H1 (cell line): Measurements from ENCODE around the gene PTMS. TPM values are rescaled to one million over a fixed set of nuclear protein-coding genes. Genes with fewer than 3 reads are reported as not detected.

Experiments
- CHD1 ChIP-seq: IDR thresholded peaks from 2 replicates; pipeline ENCODE4 v1.6.1; 2012; ENCODE audit warnings: low read depth, low read length, improper control_type of control experiment
- EZH2 ChIP-seq: fragments of 200-600 bp; sonication (generic); IDR thresholded peaks from 2 replicates; pipeline ENCODE4 v1.7.1; 2012; ENCODE audit warnings: low read depth, mild to moderate bottlenecking, moderate library complexity, low read length, inconsistent platforms; ENCODE audit not compliant: severe bottlenecking
- SP4 ChIP-seq: IDR thresholded peaks from 2 replicates; pipeline ENCODE4 v1.6.1; 2012; ENCODE audit warnings: low read length, inconsistent platforms
- polyA plus RNA-seq, 7 experiments: library from polyadenylated mRNA; depleted of rRNA in 3 of 7; stranded (reverse) in 5 of 7; unstranded in 2 of 7; fragments of >200 nt in 5 of 7; fragments of 200-250 nt in 2 of 7; gene quantifications; 1 replicate in 5 of 7; 2 replicates in 1 of 7; 4 replicates in 1 of 7; pipeline versions ENCODE4 v1.2.1 to v1.2.3, GENCODE V29; 2011 to 2013; ENCODE audit warnings: missing spikeins in 2 of 7, mixed read lengths in 2 of 7
- total RNA-seq: library from RNA; stranded (reverse); fragmentation: NEBNext Ultra II Directional; extraction: Animal tissue kit (Norgen Biotek cat#: 25700); gene quantifications from 2 replicates; pipeline ENCODE4 v1.2.1, GENCODE V29; 2021
- TF ChIP-seq, protein P1 (sequence below): fragments of 300-600 bp; sonication (generic); IDR thresholded peaks from 2 replicates; pipeline ENCODE4 v1.7.1; 2012; ENCODE audit warnings: low read length, moderate library complexity, mild to moderate bottlenecking, inconsistent platforms; ENCODE audit not compliant: insufficient replicate concordance

PTMS gene
- total and polyA plus RNA-seq, 2 of the 8 experiments (the other 6 are each of a cell fraction or from before 2014, with no cell fraction given): 444 to 553 TPM

GRCh38 chr12:6729186-6729585 lies 37.0 kb upstream of the PTMS start (continued):
- TF ChIP-seq, protein P1, sequence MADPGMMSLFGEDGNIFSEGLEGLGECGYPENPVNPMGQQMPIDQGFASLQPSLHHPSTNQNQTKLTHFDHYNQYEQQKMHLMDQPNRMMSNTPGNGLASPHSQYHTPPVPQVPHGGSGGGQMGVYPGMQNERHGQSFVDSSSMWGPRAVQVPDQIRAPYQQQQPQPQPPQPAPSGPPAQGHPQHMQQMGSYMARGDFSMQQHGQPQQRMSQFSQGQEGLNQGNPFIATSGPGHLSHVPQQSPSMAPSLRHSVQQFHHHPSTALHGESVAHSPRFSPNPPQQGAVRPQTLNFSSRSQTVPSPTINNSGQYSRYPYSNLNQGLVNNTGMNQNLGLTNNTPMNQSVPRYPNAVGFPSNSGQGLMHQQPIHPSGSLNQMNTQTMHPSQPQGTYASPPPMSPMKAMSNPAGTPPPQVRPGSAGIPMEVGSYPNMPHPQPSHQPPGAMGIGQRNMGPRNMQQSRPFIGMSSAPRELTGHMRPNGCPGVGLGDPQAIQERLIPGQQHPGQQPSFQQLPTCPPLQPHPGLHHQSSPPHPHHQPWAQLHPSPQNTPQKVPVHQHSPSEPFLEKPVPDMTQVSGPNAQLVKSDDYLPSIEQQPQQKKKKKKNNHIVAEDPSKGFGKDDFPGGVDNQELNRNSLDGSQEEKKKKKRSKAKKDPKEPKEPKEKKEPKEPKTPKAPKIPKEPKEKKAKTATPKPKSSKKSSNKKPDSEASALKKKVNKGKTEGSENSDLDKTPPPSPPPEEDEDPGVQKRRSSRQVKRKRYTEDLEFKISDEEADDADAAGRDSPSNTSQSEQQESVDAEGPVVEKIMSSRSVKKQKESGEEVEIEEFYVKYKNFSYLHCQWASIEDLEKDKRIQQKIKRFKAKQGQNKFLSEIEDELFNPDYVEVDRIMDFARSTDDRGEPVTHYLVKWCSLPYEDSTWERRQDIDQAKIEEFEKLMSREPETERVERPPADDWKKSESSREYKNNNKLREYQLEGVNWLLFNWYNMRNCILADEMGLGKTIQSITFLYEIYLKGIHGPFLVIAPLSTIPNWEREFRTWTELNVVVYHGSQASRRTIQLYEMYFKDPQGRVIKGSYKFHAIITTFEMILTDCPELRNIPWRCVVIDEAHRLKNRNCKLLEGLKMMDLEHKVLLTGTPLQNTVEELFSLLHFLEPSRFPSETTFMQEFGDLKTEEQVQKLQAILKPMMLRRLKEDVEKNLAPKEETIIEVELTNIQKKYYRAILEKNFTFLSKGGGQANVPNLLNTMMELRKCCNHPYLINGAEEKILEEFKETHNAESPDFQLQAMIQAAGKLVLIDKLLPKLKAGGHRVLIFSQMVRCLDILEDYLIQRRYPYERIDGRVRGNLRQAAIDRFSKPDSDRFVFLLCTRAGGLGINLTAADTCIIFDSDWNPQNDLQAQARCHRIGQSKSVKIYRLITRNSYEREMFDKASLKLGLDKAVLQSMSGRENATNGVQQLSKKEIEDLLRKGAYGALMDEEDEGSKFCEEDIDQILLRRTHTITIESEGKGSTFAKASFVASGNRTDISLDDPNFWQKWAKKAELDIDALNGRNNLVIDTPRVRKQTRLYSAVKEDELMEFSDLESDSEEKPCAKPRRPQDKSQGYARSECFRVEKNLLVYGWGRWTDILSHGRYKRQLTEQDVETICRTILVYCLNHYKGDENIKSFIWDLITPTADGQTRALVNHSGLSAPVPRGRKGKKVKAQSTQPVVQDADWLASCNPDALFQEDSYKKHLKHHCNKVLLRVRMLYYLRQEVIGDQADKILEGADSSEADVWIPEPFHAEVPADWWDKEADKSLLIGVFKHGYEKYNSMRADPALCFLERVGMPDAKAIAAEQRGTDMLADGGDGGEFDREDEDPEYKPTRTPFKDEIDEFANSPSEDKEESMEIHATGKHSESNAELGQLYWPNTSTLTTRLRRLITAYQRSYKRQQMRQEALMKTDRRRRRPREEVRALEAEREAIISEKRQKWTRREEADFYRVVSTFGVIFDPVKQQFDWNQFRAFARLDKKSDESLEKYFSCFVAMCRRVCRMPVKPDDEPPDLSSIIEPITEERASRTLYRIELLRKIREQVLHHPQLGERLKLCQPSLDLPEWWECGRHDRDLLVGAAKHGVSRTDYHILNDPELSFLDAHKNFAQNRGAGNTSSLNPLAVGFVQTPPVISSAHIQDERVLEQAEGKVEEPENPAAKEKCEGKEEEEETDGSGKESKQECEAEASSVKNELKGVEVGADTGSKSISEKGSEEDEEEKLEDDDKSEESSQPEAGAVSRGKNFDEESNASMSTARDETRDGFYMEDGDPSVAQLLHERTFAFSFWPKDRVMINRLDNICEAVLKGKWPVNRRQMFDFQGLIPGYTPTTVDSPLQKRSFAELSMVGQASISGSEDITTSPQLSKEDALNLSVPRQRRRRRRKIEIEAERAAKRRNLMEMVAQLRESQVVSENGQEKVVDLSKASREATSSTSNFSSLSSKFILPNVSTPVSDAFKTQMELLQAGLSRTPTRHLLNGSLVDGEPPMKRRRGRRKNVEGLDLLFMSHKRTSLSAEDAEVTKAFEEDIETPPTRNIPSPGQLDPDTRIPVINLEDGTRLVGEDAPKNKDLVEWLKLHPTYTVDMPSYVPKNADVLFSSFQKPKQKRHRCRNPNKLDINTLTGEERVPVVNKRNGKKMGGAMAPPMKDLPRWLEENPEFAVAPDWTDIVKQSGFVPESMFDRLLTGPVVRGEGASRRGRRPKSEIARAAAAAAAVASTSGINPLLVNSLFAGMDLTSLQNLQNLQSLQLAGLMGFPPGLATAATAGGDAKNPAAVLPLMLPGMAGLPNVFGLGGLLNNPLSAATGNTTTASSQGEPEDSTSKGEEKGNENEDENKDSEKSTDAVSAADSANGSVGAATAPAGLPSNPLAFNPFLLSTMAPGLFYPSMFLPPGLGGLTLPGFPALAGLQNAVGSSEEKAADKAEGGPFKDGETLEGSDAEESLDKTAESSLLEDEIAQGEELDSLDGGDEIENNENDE: no peak
- no peak for TF ChIP-seq SP4
- no peak for TF ChIP-seq EZH2
- TF ChIP-seq CHD1: no peak
